22Rv1 (cell line): ENCODE data around the gene IL20RA.

Source experiments
- ZFX ChIP-seq: fragments of 450-650 bp; IDR thresholded peaks from 2 replicates; pipeline ENCODE4 v1.6.1; 2017; ENCODE audit warnings: antibody characterized with exemption, borderline replicate concordance
- TF ChIP-seq, protein P1 (sequence below): fragments of 450-650 bp; IDR thresholded peaks from 2 replicates; pipeline ENCODE4 v1.5.1; 2017; ENCODE audit warnings: mild to moderate bottlenecking

DNA sequence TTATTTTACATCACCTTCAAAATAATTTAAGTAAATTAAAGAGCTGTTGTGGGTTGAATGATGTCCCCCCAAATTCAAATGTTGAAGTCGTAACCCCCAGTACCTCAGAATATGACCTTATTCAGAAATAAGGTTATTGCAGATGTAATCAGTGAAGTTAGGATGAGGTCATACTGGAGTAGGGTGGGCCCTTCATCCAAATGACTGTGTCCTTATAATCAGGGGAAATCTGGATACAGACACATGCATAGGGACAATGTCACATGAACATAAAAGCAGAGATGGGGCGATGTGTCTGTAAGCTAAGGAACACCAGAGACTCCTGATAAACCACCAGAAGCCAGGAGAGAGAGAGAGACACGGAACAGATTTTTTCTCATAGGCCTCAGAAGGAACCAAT is 13.3 kb upstream of the IL20RA start:
- TF ChIP-seq, protein P1, sequence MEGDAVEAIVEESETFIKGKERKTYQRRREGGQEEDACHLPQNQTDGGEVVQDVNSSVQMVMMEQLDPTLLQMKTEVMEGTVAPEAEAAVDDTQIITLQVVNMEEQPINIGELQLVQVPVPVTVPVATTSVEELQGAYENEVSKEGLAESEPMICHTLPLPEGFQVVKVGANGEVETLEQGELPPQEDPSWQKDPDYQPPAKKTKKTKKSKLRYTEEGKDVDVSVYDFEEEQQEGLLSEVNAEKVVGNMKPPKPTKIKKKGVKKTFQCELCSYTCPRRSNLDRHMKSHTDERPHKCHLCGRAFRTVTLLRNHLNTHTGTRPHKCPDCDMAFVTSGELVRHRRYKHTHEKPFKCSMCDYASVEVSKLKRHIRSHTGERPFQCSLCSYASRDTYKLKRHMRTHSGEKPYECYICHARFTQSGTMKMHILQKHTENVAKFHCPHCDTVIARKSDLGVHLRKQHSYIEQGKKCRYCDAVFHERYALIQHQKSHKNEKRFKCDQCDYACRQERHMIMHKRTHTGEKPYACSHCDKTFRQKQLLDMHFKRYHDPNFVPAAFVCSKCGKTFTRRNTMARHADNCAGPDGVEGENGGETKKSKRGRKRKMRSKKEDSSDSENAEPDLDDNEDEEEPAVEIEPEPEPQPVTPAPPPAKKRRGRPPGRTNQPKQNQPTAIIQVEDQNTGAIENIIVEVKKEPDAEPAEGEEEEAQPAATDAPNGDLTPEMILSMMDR = no peak
- no peak for TF ChIP-seq ZFX
